ENCODE results near the gene CRLF3.
"Not testable (repeated sequence)": the region's sequence is repeated elsewhere in the genome, so short reads cannot be mapped to it uniquely, and the experiment has no call there.

GRCh38 chr17:30747621-30748020 is 76.9 kb downstream of the CRLF3 start:
- TF ChIP-seq POLR2AphosphoS5, POLR2A (IDR thresholded peaks at IDR 0.05; ENCODE audit: low read depth, low read length): not testable (repeated sequence)
